ENCODE data around the gene DBNDD2.

Gene DBNDD2

GRCh38 chr20:45441746-45442145, 33.7 kb downstream of the DBNDD2 start:
- Histone ChIP-seq H3K4me3 (ENCODE audit: low read length) (no peak overlapping the region), H3K4me2 (ENCODE audit: low read length) (no peak overlapping the region), H3K4me1 (ENCODE audit: control insufficient read depth, insufficient read depth, low read length) (no peaks in the 10 kb centered on the region), H3K9me3 (replicated peaks; ENCODE audit: low read length) (no peaks in the 10 kb centered on the region), H3K27me3 (ENCODE audit: control insufficient read depth, insufficient read depth, low read length) (peaks cover 34% of the 10 kb centered on the region), H3K9ac (ENCODE audit: low read depth, low read length) (no peak overlapping the region), H3K36me3 (ENCODE audit: insufficient read depth, low read length) (no peaks in the 10 kb centered on the region)

GRCh38 chr20:45444050-45444449, 36.0 kb downstream of the DBNDD2 start:
- Histone ChIP-seq H3K4me3 (ENCODE audit: low read length) (no peak overlapping the region), H3K27me3 (ENCODE audit: control insufficient read depth, insufficient read depth, low read length) (peaks cover 45% of the 10 kb centered on the region), H3K4me2 (ENCODE audit: low read length) (no peak overlapping the region)

GRCh38 chr20:45445805-45446562, 37.9 kb downstream of the DBNDD2 start:
- H3K27me3 ChIP-seq (ENCODE audit: control insufficient read depth, insufficient read depth, low read length) = peaks cover 45% of the 10 kb centered on the region
- H3K4me3 ChIP-seq (ENCODE audit: low read length) = no peak overlapping the region
- no peaks in the 10 kb centered on the region for H3K4me1 ChIP-seq (ENCODE audit: control insufficient read depth, insufficient read depth, low read length)
- no peaks in the 10 kb centered on the region for H3K36me3 ChIP-seq (ENCODE audit: insufficient read depth, low read length)
- H3K9me3 ChIP-seq (replicated peaks; ENCODE audit: low read length) = no peaks in the 10 kb centered on the region
- H3K4me2 ChIP-seq (ENCODE audit: low read length) = no peak overlapping the region
- H3K9ac ChIP-seq (ENCODE audit: low read depth, low read length) = no peak overlapping the region

More at GRCh38 chr20:45444050-45444449, 36.0 kb downstream of the DBNDD2 start:
- Histone ChIP-seq H3K36me3 (ENCODE audit: insufficient read depth, low read length) (no peaks in the 10 kb centered on the region), H3K9me3 (replicated peaks; ENCODE audit: low read length) (no peaks in the 10 kb centered on the region), H3K4me1 (ENCODE audit: control insufficient read depth, insufficient read depth, low read length) (no peaks in the 10 kb centered on the region), H3K9ac (ENCODE audit: low read depth, low read length) (no peak overlapping the region)

- Histone ChIP-seq H3K36me3 (ENCODE audit: insufficient read depth, low read length) (no peaks in the 10 kb centered on the region), H3K4me1 (ENCODE audit: control insufficient read depth, insufficient read depth, low read length) (no peaks in the 10 kb centered on the region), H3K9me3 (replicated peaks; ENCODE audit: low read length) (no peaks in the 10 kb centered on the region), H3K4me2 (ENCODE audit: low read length) (no peak overlapping the region), H3K9ac (ENCODE audit: low read depth, low read length) (no peak overlapping the region), H3K4me3 (ENCODE audit: low read length) (no peak overlapping the region), H3K27me3 (ENCODE audit: control insufficient read depth, insufficient read depth, low read length) (peaks cover 38% of the 10 kb centered on the region)
Observed at GRCh38 chr20:45448270-45448669, 40.2 kb downstream of the DBNDD2 start.

- Histone ChIP-seq H3K4me2 (ENCODE audit: low read length) (no peak overlapping the region), H3K36me3 (ENCODE audit: insufficient read depth, low read length) (no peaks in the 10 kb centered on the region), H3K4me3 (ENCODE audit: low read length) (no peak overlapping the region), H3K4me1 (ENCODE audit: control insufficient read depth, insufficient read depth, low read length) (no peaks in the 10 kb centered on the region), H3K9me3 (replicated peaks; ENCODE audit: low read length) (no peaks in the 10 kb centered on the region), H3K27me3 (ENCODE audit: control insufficient read depth, insufficient read depth, low read length) (peaks cover 36% of the 10 kb centered on the region), H3K9ac (ENCODE audit: low read depth, low read length) (no peak overlapping the region)
Observed at GRCh38 chr20:45449528-45449927, 41.4 kb downstream of the DBNDD2 start.

GRCh38 chr20:45450097-45450818, 42.2 kb downstream of the DBNDD2 start:
- Histone ChIP-seq H3K4me1 (ENCODE audit: control insufficient read depth, insufficient read depth, low read length) (no peaks in the 10 kb centered on the region), H3K9me3 (replicated peaks; ENCODE audit: low read length) (no peaks in the 10 kb centered on the region), H3K27me3 (ENCODE audit: control insufficient read depth, insufficient read depth, low read length) (peaks cover 31% of the 10 kb centered on the region), H3K4me2 (ENCODE audit: low read length) (no peak overlapping the region), H3K36me3 (ENCODE audit: insufficient read depth, low read length) (no peaks in the 10 kb centered on the region), H3K4me3 (ENCODE audit: low read length) (no peak overlapping the region), H3K9ac (ENCODE audit: low read depth, low read length) (no peak overlapping the region)

- no peak overlapping the region for H3K4me3 ChIP-seq (ENCODE audit: low read length)
- H3K9ac ChIP-seq (ENCODE audit: low read depth, low read length) = no peak overlapping the region
- no peaks in the 10 kb centered on the region for H3K9me3 ChIP-seq (replicated peaks; ENCODE audit: low read length)
- H3K36me3 ChIP-seq (ENCODE audit: insufficient read depth, low read length) = no peaks in the 10 kb centered on the region
- H3K27me3 ChIP-seq (ENCODE audit: control insufficient read depth, insufficient read depth, low read length) = peaks cover 30% of the 10 kb centered on the region
- no peak overlapping the region for H3K4me2 ChIP-seq (ENCODE audit: low read length)
- H3K4me1 ChIP-seq (ENCODE audit: control insufficient read depth, insufficient read depth, low read length) = no peaks in the 10 kb centered on the region
Observed at GRCh38 chr20:45452238-45452637, 44.1 kb downstream of the DBNDD2 start.

- Histone ChIP-seq H3K4me3 (ENCODE audit: low read length) (no peak overlapping the region), H3K36me3 (ENCODE audit: insufficient read depth, low read length) (no peaks in the 10 kb centered on the region), H3K9me3 (replicated peaks; ENCODE audit: low read length) (no peaks in the 10 kb centered on the region), H3K4me1 (ENCODE audit: control insufficient read depth, insufficient read depth, low read length) (no peaks in the 10 kb centered on the region), H3K9ac (ENCODE audit: low read depth, low read length) (no peak overlapping the region), H3K4me2 (ENCODE audit: low read length) (no peak overlapping the region), H3K27me3 (ENCODE audit: control insufficient read depth, insufficient read depth, low read length) (peaks cover 30% of the 10 kb centered on the region)
Observed at GRCh38 chr20:45452772-45453691, 44.9 kb downstream of the DBNDD2 start.

GRCh38 chr20:45456632-45457031, 48.5 kb downstream of the DBNDD2 start:
- peaks cover 57% of the 10 kb centered on the region for H3K27me3 ChIP-seq (ENCODE audit: control insufficient read depth, insufficient read depth, low read length)
- no peak overlapping the region for H3K9ac ChIP-seq (ENCODE audit: low read depth, low read length)
- no peaks in the 10 kb centered on the region for H3K9me3 ChIP-seq (replicated peaks; ENCODE audit: low read length)
- H3K36me3 ChIP-seq (ENCODE audit: insufficient read depth, low read length) = no peaks in the 10 kb centered on the region
- no peaks in the 10 kb centered on the region for H3K4me1 ChIP-seq (ENCODE audit: control insufficient read depth, insufficient read depth, low read length)
- no peak overlapping the region for H3K4me2 ChIP-seq (ENCODE audit: low read length)
- H3K4me3 ChIP-seq (ENCODE audit: low read length) = no peak overlapping the region

GRCh38 chr20:45459606-45460005, 51.5 kb downstream of the DBNDD2 start:
- Histone ChIP-seq H3K4me3 (ENCODE audit: low read length) (no peak overlapping the region), H3K9me3 (replicated peaks; ENCODE audit: low read length) (no peaks in the 10 kb centered on the region)

More at GRCh38 chr20:45459606-45460005, 51.5 kb downstream of the DBNDD2 start:
- Histone ChIP-seq H3K36me3 (ENCODE audit: insufficient read depth, low read length) (no peaks in the 10 kb centered on the region), H3K4me1 (ENCODE audit: control insufficient read depth, insufficient read depth, low read length) (no peaks in the 10 kb centered on the region), H3K4me2 (ENCODE audit: low read length) (no peak overlapping the region), H3K27me3 (ENCODE audit: control insufficient read depth, insufficient read depth, low read length) (peaks cover 76% of the 10 kb centered on the region), H3K9ac (ENCODE audit: low read depth, low read length) (no peak overlapping the region)
